ENCODE data around the gene SPRYD4.

DNA sequence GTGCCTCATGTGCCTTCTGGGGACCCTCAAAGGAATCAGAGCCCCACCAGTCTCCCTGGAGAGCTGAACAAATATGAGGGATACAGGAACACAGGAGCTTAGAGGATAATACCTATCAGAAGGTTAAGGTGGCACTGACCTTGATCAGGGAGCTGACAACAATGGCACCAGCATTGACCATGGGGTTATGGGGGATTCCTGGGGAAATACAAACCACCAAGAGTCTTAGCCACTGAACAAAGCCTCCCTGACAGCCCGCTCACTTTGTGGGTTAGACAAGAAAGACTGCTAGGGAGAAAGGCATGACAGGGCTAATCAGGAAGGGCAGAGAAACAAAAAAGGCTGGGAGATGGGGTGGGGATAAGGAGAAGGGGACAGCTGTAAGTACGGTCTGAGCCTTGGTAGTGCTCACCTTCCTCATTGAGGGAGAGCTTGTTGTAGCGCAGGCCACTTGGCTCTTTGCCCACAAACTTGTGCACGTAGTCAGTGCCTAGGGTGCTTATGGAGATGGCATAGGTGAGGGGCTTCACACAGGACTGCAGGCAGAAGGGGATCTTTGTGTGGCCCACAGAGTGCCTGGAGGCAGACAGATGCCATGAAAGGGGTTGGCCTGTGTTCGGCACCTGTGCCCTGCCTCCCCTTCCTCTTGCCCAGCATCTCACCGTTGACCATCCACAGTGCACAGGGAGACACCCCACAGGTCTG lies 9.3 kb downstream of the SPRYD4 start:
- TF ChIP-seq, protein P1, sequence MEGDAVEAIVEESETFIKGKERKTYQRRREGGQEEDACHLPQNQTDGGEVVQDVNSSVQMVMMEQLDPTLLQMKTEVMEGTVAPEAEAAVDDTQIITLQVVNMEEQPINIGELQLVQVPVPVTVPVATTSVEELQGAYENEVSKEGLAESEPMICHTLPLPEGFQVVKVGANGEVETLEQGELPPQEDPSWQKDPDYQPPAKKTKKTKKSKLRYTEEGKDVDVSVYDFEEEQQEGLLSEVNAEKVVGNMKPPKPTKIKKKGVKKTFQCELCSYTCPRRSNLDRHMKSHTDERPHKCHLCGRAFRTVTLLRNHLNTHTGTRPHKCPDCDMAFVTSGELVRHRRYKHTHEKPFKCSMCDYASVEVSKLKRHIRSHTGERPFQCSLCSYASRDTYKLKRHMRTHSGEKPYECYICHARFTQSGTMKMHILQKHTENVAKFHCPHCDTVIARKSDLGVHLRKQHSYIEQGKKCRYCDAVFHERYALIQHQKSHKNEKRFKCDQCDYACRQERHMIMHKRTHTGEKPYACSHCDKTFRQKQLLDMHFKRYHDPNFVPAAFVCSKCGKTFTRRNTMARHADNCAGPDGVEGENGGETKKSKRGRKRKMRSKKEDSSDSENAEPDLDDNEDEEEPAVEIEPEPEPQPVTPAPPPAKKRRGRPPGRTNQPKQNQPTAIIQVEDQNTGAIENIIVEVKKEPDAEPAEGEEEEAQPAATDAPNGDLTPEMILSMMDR (IDR thresholded peaks at IDR 0.05): no peak
- no peak for TF ChIP-seq POLR2A (IDR thresholded peaks at IDR 0.05)

All from tibial nerve (tissue), 3 donors.